B cell (primary cell): Measurements from ENCODE around the gene GLT1D1. TPM values are rescaled to one million over a fixed set of nuclear protein-coding genes. Genes with fewer than 3 reads are reported as not detected.
"Not testable (repeated sequence)": the region's sequence is repeated elsewhere in the genome, so short reads cannot be mapped to it uniquely, and the experiment has no call there.

Source experiments
- ATAC-seq: fragments of 200-7000 bp; cut with Tn5 transposase; one replicate; pipeline ENCODE4 v1.10.0; 2021; ENCODE audit warnings: low read depth, mild to moderate bottlenecking, moderate number of reproducible peaks, moderate library complexity
- CTCF ChIA-PET: fragments of 350-600 bp; sonication (Branson Sonifier 250); formaldehyde crosslinking; loops from one replicate; lab custom pipeline; 2021; ENCODE audit warnings: antibody characterized with exemption, inconsistent platforms; lab: Charles Lee
- POLR2A ChIA-PET: fragments of 350-600 bp; sonication (Branson Sonifier 250); formaldehyde crosslinking; loops from one replicate; lab custom pipeline; 2021; ENCODE audit warnings: antibody characterized with exemption; lab: Charles Lee
- DNase-seq: peaks from one replicate; pipeline ENCODE4 v3.0.0; 2013
- H2AFZ ChIP-seq: 2 replicates; pipeline ENCODE4 v1.6.1; 2012; ENCODE audit warnings: mild to moderate bottlenecking, low read depth, low read length; ENCODE audit not compliant: insufficient read depth, poor library complexity, severe bottlenecking
- H3K27ac ChIP-seq, 2 donors: 1 replicate in 1 of 2; 2 replicates in 1 of 2; pipeline ENCODE4 v1.5.1; 2012 to 2013; ENCODE audit warnings: low read length in 2 of 2, mild to moderate bottlenecking in 2 of 2, moderate library complexity in 1 of 2
- H3K27me3 ChIP-seq, 4 experiments: fragments of 200-600 bp in 1 of 4; sonication (generic) in 1 of 4; replicated peaks in 1 of 4; 1 replicate in 2 of 4; 2 replicates in 2 of 4; pipeline versions ENCODE4 v1.6.1 to v1.7.0; 2013 to 2016; ENCODE audit warnings: low read length in 3 of 4, mild to moderate bottlenecking in 2 of 4, mixed read lengths in 1 of 4, moderate library complexity in 1 of 4; ENCODE audit not compliant: insufficient read depth in 4 of 4, control insufficient read depth in 3 of 4; ENCODE audit errors: control extremely low read depth in 1 of 4
- H3K36me3 ChIP-seq, 2 experiments: replicated peaks in 1 of 2; 1 replicate in 1 of 2; 2 replicates in 1 of 2; pipeline versions ENCODE4 v1.6.1 to v1.7.1; 2013; ENCODE audit warnings: low read length in 1 of 2; ENCODE audit not compliant: insufficient read depth in 2 of 2, control insufficient read depth in 1 of 2; ENCODE audit errors: control extremely low read depth in 1 of 2, extremely low read depth in 1 of 2
- H3K4me1 ChIP-seq, 2 donors: fragments of 200-600 bp in 1 of 2; sonication (generic) in 1 of 2; 1 replicate in 1 of 2; 2 replicates in 1 of 2; pipeline versions ENCODE4 v1.5.1 to v1.6.1; 2013 to 2017; ENCODE audit warnings: low read length in 2 of 2; ENCODE audit not compliant: control insufficient read depth in 2 of 2, insufficient read depth in 2 of 2
- H3K4me2 ChIP-seq: replicated peaks from 2 replicates; pipeline ENCODE3; 2012; ENCODE audit warnings: mild to moderate bottlenecking, low read depth, low read length; ENCODE audit not compliant: poor library complexity, severe bottlenecking
- H3K4me3 ChIP-seq, 5 experiments: fragments of 200-600 bp in 1 of 5; sonication (generic) in 1 of 5; 1 replicate in 3 of 5; 2 replicates in 2 of 5; pipeline versions ENCODE4 v1.5.1 to v1.7.0; 2011 to 2016; ENCODE audit warnings: low read length in 4 of 5, mild to moderate bottlenecking in 4 of 5, low read depth in 2 of 5, control low read depth in 1 of 5, moderate library complexity in 1 of 5; ENCODE audit not compliant: insufficient read depth in 1 of 5; ENCODE audit errors: control extremely low read depth in 1 of 5, extremely low read depth in 1 of 5
- H3K79me2 ChIP-seq: fragments of 200-600 bp; sonication (generic); one replicate; pipeline ENCODE4 v1.6.0; 2016; ENCODE audit warnings: low read length; ENCODE audit not compliant: control insufficient read depth, insufficient read depth
- H3K9ac ChIP-seq: fragments of 200-600 bp; sonication (generic); 2 replicates; pipeline ENCODE4 v1.6.1; 2017; ENCODE audit warnings: mild to moderate bottlenecking, low read length, moderate library complexity
- H3K9me3 ChIP-seq, 3 donors: one replicate each; pipeline versions ENCODE4 v1.6.1 to v1.7.1; 2013; ENCODE audit warnings: low read length in 2 of 3; ENCODE audit not compliant: control insufficient read depth in 2 of 3, insufficient read depth in 1 of 3; ENCODE audit errors: control extremely low read depth in 1 of 3
- H4K20me1 ChIP-seq: 2 replicates; pipeline ENCODE4 v1.6.0; 2012; ENCODE audit warnings: mild to moderate bottlenecking, low read length; ENCODE audit not compliant: insufficient read depth, control insufficient read depth, poor library complexity, severe bottlenecking
- H3K27ac Mint-ChIP-seq: one replicate; pipeline ENCODE4 v1.8.0; 2021; ENCODE audit warnings: mixed read lengths
- H3K27me3 Mint-ChIP-seq: one replicate; pipeline ENCODE4 v1.8.0; 2021; ENCODE audit warnings: mixed read lengths
- H3K4me1 Mint-ChIP-seq: one replicate; pipeline ENCODE4 v1.8.0; 2021; ENCODE audit warnings: mixed read lengths
- H3K4me3 Mint-ChIP-seq: one replicate; pipeline ENCODE4 v1.8.0; 2021; ENCODE audit warnings: mixed read lengths
- H3K9me3 Mint-ChIP-seq: one replicate; pipeline ENCODE4 v1.8.0; 2022; ENCODE audit warnings: mixed read lengths; ENCODE audit not compliant: insufficient read depth
- EZH2 ChIP-seq: IDR thresholded peaks from 2 replicates; pipeline ENCODE4 v1.6.1; 2012; ENCODE audit warnings: borderline replicate concordance, low read depth, mild to moderate bottlenecking, moderate library complexity, low read length; ENCODE audit not compliant: insufficient read depth, poor library complexity, severe bottlenecking
- WGBS: methylation state at CpG from one replicate; pipeline ENCODE4 v1.1.5; 2013; ENCODE audit warnings: missing lambda C conversion rate; ENCODE audit not compliant: insufficient coverage; 5-methylcytosine and 5-hydroxymethylcytosine counted together
- intact Hi-C: fragments of 100-400 bp; cut with micrococcal nuclease; formaldehyde crosslinking; loops from one replicate; pipeline ENCODE4 v1.10.0; 2022
- polyA plus RNA-seq: library from polyadenylated mRNA; depleted of rRNA; stranded (reverse); fragments of >200 nt; gene quantifications from 2 replicates; pipeline ENCODE4 v1.2.3, GENCODE V29; 2012
- total RNA-seq, 2 donors: library from RNA; stranded (reverse); fragments of 120-200 nt in 1 of 2; gene quantifications; 1 replicate in 1 of 2; 2 replicates in 1 of 2; pipeline versions ENCODE4 v1.2.3 to v1.2.4, GENCODE V29; 2013 to 2022
- TF ChIP-seq, protein P1 (sequence below): fragments of 200-600 bp; IDR thresholded peaks from one replicate; pipeline ENCODE4 v1.8.0; 2022; ENCODE audit warnings: antibody characterized with exemption, mild to moderate bottlenecking

Gene GLT1D1
- total and polyA plus RNA-seq, 2 donors (not counting 1 experiment from before 2014, with no cell fraction given): 0.22 to 0.49 TPM

DNA sequence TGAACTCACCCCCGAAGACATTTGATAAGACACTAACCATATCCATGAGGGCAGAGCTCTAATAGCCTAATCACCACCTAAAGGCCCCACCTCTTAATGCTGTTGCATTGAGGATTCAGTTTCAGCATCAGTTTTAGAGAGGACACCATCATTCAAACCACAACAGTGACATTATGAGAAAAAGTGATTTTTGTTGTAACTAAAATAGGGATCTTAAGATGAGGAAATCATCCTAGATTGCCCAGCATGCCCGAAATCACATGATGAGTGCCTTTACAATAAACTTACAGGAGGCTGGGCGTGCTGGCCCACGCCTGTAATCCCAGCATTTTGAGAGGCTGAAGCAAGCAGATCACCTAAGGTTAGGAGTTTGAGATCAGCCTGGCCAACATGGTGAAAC is 9.7 kb upstream of the GLT1D1 start:
- Histone ChIP-seq H3K36me3 (no peaks in the 10 kb centered on the region), H4K20me1 (no peaks in the 10 kb centered on the region), H3K9me3 (peaks cover 0 to 7% (median 0%) of the 10 kb centered on the region in 3 donors), H3K27ac (no peak overlapping the region), H2AFZ (no peak overlapping the region), H3K4me2 (no peak overlapping the region), H3K9ac (no peak overlapping the region), H3K4me1 (peaks cover 15 to 28% of the 10 kb centered on the region in 2 donors), H3K4me3 (no peak overlapping the region), H3K27me3 (peaks cover 0 to 13% (median 0%) of the 10 kb centered on the region in 4 experiments), H3K79me2 (peaks cover 5% of the 10 kb centered on the region)
- ChIA-PET CTCF (interaction anchor here (1.6 kb wide), 1 partner anchor 13 kb away, joined by 3 read pairs; no protein-coding TSS in a partner anchor), POLR2A (no interaction called here)
- intact Hi-C loops: no loop called here
- Mint-ChIP-seq H3K27me3 (no peaks in the 10 kb centered on the region), H3K27ac (no peak overlapping the region), H3K4me3 (no peak overlapping the region), H3K9me3 (no peaks in the 10 kb centered on the region), H3K4me1 (peaks cover 25% of the 10 kb centered on the region)
- DNase-seq (no peak), ATAC-seq (no peak)
- 88% methylated on average over 3 of the region's 4 CpGs for WGBS
- no peak for TF ChIP-seq EZH2
- TF ChIP-seq, protein P1, sequence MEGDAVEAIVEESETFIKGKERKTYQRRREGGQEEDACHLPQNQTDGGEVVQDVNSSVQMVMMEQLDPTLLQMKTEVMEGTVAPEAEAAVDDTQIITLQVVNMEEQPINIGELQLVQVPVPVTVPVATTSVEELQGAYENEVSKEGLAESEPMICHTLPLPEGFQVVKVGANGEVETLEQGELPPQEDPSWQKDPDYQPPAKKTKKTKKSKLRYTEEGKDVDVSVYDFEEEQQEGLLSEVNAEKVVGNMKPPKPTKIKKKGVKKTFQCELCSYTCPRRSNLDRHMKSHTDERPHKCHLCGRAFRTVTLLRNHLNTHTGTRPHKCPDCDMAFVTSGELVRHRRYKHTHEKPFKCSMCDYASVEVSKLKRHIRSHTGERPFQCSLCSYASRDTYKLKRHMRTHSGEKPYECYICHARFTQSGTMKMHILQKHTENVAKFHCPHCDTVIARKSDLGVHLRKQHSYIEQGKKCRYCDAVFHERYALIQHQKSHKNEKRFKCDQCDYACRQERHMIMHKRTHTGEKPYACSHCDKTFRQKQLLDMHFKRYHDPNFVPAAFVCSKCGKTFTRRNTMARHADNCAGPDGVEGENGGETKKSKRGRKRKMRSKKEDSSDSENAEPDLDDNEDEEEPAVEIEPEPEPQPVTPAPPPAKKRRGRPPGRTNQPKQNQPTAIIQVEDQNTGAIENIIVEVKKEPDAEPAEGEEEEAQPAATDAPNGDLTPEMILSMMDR: no peak

DNA sequence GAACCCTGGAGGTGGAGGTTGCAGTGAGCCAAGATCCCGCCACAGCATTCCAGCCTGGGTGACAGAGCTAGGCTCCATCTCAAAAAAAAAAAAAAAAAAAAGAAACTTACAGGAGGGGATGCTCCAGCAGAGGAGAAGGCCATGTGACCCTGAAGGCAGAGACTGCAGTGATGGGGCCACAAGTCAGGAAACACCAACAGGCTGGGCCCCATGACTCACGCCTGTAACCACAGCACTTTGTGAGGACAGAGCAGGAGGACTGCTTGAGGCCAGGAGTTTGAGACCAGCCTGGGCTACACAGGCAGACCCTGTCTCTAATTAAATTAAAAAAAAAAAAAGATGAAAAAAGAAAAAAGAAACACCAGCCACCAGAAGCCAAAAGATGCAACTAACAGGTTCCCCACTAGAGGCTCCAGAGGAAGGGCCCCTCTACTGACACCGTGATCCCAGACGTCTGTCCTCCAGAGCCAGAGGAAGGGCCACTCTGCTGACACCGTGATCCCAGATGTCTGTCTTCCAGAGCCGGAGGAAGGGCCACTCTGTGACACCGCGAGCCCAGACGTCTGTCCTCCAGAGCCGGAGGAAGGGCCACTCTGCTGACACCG is 9.1 kb upstream of the GLT1D1 start:
- intact Hi-C loops: no loop called here
- Histone ChIP-seq H3K4me3 (no peak overlapping the region), H3K4me1 (peaks cover 15 to 28% of the 10 kb centered on the region in 2 donors), H3K27ac (no peak overlapping the region), H3K36me3 (no peaks in the 10 kb centered on the region), H3K27me3 (peaks cover 0 to 13% (median 0%) of the 10 kb centered on the region in 4 experiments), H3K79me2 (peaks cover 5% of the 10 kb centered on the region), H3K9me3 (peaks cover 0 to 7% (median 0%) of the 10 kb centered on the region in 3 donors), H3K9ac (no peak overlapping the region), H3K4me2 (no peak overlapping the region), H4K20me1 (no peaks in the 10 kb centered on the region), H2AFZ (no peak overlapping the region)
- H3K4me3 Mint-ChIP-seq: no peak overlapping the region
- POLR2A ChIA-PET: no interaction called here
- ATAC-seq: peak; percentile 28
- WGBS: 61% methylated on average over 10 of the region's 11 CpGs
- no peak for TF ChIP-seq EZH2
- TF ChIP-seq, protein P1: peak; percentile 39
- H3K27me3 Mint-ChIP-seq: no peaks in the 10 kb centered on the region
- no peaks in the 10 kb centered on the region for H3K9me3 Mint-ChIP-seq
- CTCF ChIA-PET: interaction anchor here (1.6 kb wide), 1 partner anchor 13 kb away, joined by 3 read pairs; no protein-coding TSS in a partner anchor
- peaks cover 25% of the 10 kb centered on the region for H3K4me1 Mint-ChIP-seq
- DNase-seq: peak; percentile 33
- peak overlapping the region; percentile 46 for H3K27ac Mint-ChIP-seq

DNA sequence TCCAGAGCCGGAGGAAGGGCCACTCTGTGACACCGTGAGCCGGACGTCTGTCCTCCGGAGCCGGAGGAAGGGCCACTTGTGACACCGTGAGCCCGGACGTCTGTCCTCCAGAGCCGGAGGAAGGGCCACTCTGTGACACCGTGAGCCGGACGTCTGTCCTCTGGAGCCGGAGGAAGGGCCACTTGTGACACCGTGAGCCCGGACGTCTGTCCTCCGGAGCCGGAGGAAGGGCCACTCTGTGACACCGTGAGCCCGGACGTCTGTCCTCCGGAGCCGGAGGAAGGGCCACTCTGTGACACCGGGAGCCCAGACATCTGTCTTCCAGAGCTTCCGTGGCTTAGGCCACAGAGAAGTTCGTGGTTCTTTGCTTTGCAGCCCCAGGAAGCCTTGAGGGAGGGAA is 6.6 kb upstream of the GLT1D1 start:
- H4K20me1 ChIP-seq, H3K4me1 Mint-ChIP-seq, H3K27me3 Mint-ChIP-seq, H3K9me3 Mint-ChIP-seq, H3K4me3 ChIP-seq, H3K4me2 ChIP-seq, intact Hi-C loops, H3K4me3 Mint-ChIP-seq, H2AFZ ChIP-seq, H3K36me3 ChIP-seq, H3K9me3 ChIP-seq, ATAC-seq, H3K9ac ChIP-seq, POLR2A ChIA-PET, CTCF ChIA-PET, H3K79me2 ChIP-seq, H3K27ac Mint-ChIP-seq, H3K27ac ChIP-seq, DNase-seq: not testable (repeated sequence)
- WGBS: 94% methylated on average over 27 of the region's 27 CpGs
- H3K27me3 ChIP-seq: peaks cover 0 to 13% (median 0%) of the 10 kb centered on the region in 4 experiments
- H3K4me1 ChIP-seq: peaks cover 4 to 14% of the 10 kb centered on the region in 2 donors
